ENCODE measurements around the gene GALNS.

- TF ChIP-seq CTCF (IDR thresholded peaks at IDR 0.05): no peak
- TF ChIP-seq POLR2A (IDR thresholded peaks at IDR 0.05): no peak
Observed at GRCh38 chr16:88897696-88898425, 41.1 kb upstream of the GALNS start.
